Kidney glomerular epithelial cell (primary cell): ENCODE results near the gene SYCP2L.

Experiments
- DNase-seq: peaks from one replicate; lab custom pipeline; 2025; lab: John Stamatoyannopoulos, UW

The SYCP2L gene

GRCh38 chr6:11008821-11009220 lies 122.0 kb downstream of the SYCP2L start:
- no peak for DNase-seq

- peak; percentile 71 for DNase-seq
These were observed 122.5 kb downstream of the SYCP2L start for GRCh38 chr6:11009353-11009752.

GRCh38 chr6:11011787-11012234 lies 125.0 kb downstream of the SYCP2L start:
- DNase-seq, result peak; percentile 11

GRCh38 chr6:11012295-11012754 lies 125.5 kb downstream of the SYCP2L start:
- DNase-seq, result no peak

GRCh38 chr6:11012976-11013720 lies 126.3 kb downstream of the SYCP2L start:
- no peak for DNase-seq

GRCh38 chr6:11013721-11014070 lies 126.8 kb downstream of the SYCP2L start:
- no peak for DNase-seq

GRCh38 chr6:11015102-11015501 lies 128.2 kb downstream of the SYCP2L start:
- DNase-seq, result no peak

GRCh38 chr6:11016452-11016851 lies 129.6 kb downstream of the SYCP2L start:
- no peak for DNase-seq

GRCh38 chr6:11017090-11017489 lies 130.2 kb downstream of the SYCP2L start:
- no peak for DNase-seq

- no peak for DNase-seq
These were observed 131.4 kb downstream of the SYCP2L start for GRCh38 chr6:11018225-11018624.

GRCh38 chr6:11021003-11021402 lies 134.2 kb downstream of the SYCP2L start:
- no peak for DNase-seq

- no peak for DNase-seq
These were observed 134.9 kb downstream of the SYCP2L start for GRCh38 chr6:11021714-11022113.

GRCh38 chr6:11023032-11023431 lies 136.2 kb downstream of the SYCP2L start:
- DNase-seq, result no peak
